Erythroblast (primary cell): Measurements from ENCODE around the gene HRAS.
"Not testable (repeated sequence)": the region's sequence is repeated elsewhere in the genome, so short reads cannot be mapped to it uniquely, and the experiment has no call there.

Experiments used
- GATA1 ChIP-seq: IDR thresholded peaks from 2 replicates; pipeline ENCODE4 v1.6.1; 2011; ENCODE audit warnings: low read depth, mild to moderate bottlenecking, control low read depth, low read length, moderate library complexity
- POLR2A ChIP-seq: IDR thresholded peaks from 2 replicates; pipeline ENCODE4 v1.6.1; 2011; ENCODE audit warnings: mild to moderate bottlenecking, low read length

- TF ChIP-seq POLR2A, GATA1: not testable (repeated sequence)
Measured at GRCh38 chr11:574031-574570, 38.7 kb upstream of the HRAS start.
